ENCODE data around the gene ATP11C.
"Not testable (repeated sequence)": the region's sequence is repeated elsewhere in the genome, so short reads cannot be mapped to it uniquely, and the experiment has no call there.

GRCh38 chrX:139921142-139921541 lies 11.7 kb downstream of the ATP11C start:
- not testable (repeated sequence) for TF ChIP-seq EZH2 (IDR thresholded peaks at IDR 0.05); CTCF (IDR thresholded peaks at IDR 0.05 in 2 of 3, conservative IDR thresholded peaks at IDR 0.05 in 1 of 3; ENCODE audit: borderline replicate concordance in 1 of 3, insufficient read depth in 1 of 3, low read depth in 2 of 3, low read length in 2 of 3); SRF (IDR thresholded peaks at IDR 0.05; ENCODE audit: low read depth); MAX (IDR thresholded peaks at IDR 0.05); CBX3 (IDR thresholded peaks at IDR 0.05; ENCODE audit: low read depth); RAD21 (IDR thresholded peaks at IDR 0.05; ENCODE audit: low read depth); POLR2A (IDR thresholded peaks at IDR 0.05; ENCODE audit: borderline replicate concordance, extremely low read depth, insufficient read depth, insufficient read length); ZNF274 (IDR thresholded peaks at IDR 0.05; ENCODE audit: low read depth, low read length); POLR2AphosphoS5 (IDR thresholded peaks at IDR 0.05; ENCODE audit: low read depth, low read length); SIN3A (IDR thresholded peaks at IDR 0.05; ENCODE audit: low read depth)

All from HCT116 (cell line).